ENCODE results near the gene TUBB8B.
"Not testable (repeated sequence)": the region's sequence is repeated elsewhere in the genome, so short reads cannot be mapped to it uniquely, and the experiment has no call there.

TUBB8B gene

DNA sequence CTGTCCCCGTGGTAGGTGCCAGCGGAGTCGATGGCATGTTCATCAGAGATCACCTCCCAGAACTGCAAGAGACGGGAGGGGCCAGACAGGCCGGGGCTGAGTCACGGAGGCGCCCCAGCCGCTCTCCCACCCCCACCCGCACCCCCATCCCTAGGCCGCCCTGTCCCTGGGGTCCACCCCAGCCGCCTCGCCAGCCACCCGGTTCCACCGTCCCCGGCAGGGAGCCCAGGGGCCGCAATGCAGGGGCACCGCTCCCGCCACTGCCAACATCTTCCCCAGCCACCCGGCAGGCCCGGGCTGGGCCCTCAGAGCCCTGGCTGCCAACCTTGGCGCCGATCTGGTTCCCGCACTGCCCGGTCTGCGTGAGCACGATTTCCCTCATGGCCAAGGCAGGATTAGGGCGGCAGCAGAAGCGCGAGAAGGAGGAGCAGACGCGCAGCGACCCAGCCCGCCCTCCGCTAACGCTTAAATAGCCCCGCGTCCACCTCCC is at the start of gene TUBB8B:
TUBB8B (minus strand) TSS at position 440 of the 490 bp plus-strand sequence; CDS start at position 382, 58 bp downstream.
- not testable (repeated sequence) for DNase-seq (ENCODE audit: low spot score)

GRCh38 chr18:97252-97914 is 48.0 kb upstream of the TUBB8B start:
- DNase-seq (ENCODE audit: low spot score): not testable (repeated sequence)

- DNase-seq (ENCODE audit: low spot score): not testable (repeated sequence)
Observed at GRCh38 chr18:96767-97131, 47.3 kb upstream of the TUBB8B start.

DNA sequence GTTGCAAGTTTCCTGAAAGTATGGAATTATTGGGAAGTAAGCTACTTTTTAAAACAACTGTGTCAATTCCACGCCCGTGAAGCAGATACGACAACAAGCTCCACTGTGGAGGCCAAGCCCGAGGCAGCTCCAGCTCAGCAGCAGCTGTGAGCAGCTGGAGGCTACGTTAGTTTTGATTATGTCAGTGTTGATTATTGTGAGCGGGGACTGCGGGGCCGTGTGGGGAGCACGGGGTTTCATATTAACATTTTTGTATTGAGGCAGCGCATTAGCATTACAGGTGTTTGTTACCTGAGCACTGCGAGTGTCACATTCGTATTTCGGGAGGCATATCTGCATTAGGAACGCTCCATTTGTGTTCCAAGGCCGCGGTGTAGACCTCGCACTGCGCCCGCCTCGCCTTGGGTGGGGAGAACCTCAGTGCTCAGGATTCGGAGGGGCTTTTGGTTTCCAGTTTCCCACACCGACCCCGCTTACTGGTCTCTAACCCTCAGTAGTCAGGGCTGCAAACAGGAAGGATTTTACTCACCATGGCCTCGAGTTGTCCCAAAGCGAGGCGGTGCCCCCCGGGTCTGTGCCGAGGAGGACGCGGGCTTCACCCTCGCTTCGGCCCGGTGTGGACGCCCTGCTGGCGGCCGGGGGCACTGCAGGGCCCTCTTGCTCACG is 46.8 kb upstream of the TUBB8B start:
- not testable (repeated sequence) for DNase-seq (ENCODE audit: low spot score)

- not testable (repeated sequence) for DNase-seq (ENCODE audit: low spot score)
Observed at GRCh38 chr18:95580-95979, 46.2 kb upstream of the TUBB8B start.

DNA sequence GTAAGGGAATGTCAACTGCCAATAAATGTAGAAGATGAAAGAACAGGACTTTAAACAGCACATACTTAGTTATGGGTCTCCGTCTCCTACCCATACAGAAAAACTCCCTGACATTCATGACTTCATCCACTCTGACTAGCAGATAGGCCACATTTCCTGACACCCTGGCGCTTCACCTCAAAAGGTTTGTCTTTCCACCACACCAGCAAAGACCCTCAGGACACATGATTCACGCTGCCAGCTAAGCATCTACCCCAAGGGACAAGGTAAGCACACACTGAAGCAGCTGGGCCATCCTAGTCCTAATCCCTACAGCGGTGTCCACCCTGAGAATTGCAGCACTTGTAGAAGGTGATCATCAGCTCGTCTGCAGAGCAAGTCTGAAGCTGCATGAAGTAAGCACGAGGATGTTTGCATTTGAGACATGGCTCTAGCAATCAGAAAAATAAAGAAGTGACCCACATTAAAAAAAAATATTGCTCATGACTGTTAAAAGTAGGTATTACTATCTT is 44.5 kb upstream of the TUBB8B start:
- not testable (repeated sequence) for DNase-seq (ENCODE audit: low spot score)

DNA sequence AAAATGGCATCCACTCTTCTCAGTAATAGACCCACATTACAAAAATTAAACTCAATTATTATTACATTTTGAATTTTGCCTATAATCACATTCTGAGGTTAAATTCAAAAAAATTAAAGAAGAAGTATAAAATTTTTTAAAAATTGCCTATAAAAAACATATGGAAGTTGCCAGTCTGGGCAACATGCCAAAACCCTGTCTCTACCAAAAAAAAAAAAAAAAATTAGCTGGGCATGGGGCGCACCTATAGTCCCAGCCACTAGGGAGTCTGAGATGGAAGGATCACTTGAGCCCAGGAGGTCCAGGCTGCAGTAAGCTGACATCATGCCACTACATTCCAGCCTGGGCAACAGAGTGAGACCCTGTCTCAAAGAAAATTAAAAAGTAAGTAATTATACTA is 42.1 kb upstream of the TUBB8B start:
- DNase-seq (ENCODE audit: low spot score): not testable (repeated sequence)

GRCh38 chr18:90396-91193 is 41.2 kb upstream of the TUBB8B start:
- not testable (repeated sequence) for DNase-seq (ENCODE audit: low spot score)

GRCh38 chr18:89124-89523 is 39.7 kb upstream of the TUBB8B start:
- not testable (repeated sequence) for DNase-seq (ENCODE audit: low spot score)

- not testable (repeated sequence) for DNase-seq (ENCODE audit: low spot score)
Observed at GRCh38 chr18:84801-85200, 35.4 kb upstream of the TUBB8B start.

- DNase-seq (ENCODE audit: low spot score): peak; percentile 6
Observed at GRCh38 chr18:82626-83209, 33.3 kb upstream of the TUBB8B start.

DNA sequence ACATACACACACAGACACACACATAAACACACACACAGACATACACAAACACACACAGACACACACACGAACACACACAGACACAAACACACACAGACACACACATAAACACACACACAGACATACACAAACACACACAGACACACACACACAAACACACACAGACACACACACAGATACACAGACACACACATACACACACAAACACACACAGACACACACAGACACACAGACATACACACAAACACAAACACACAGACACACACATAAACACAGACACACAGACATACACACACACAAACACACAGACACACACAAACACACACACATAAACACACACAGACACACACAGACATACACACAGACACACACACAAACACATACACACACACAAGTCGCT is 31.5 kb upstream of the TUBB8B start:
- DNase-seq (ENCODE audit: low spot score): not testable (repeated sequence)

GRCh38 chr18:80202-80601 is 30.8 kb upstream of the TUBB8B start:
- not testable (repeated sequence) for DNase-seq (ENCODE audit: low spot score)

DNA sequence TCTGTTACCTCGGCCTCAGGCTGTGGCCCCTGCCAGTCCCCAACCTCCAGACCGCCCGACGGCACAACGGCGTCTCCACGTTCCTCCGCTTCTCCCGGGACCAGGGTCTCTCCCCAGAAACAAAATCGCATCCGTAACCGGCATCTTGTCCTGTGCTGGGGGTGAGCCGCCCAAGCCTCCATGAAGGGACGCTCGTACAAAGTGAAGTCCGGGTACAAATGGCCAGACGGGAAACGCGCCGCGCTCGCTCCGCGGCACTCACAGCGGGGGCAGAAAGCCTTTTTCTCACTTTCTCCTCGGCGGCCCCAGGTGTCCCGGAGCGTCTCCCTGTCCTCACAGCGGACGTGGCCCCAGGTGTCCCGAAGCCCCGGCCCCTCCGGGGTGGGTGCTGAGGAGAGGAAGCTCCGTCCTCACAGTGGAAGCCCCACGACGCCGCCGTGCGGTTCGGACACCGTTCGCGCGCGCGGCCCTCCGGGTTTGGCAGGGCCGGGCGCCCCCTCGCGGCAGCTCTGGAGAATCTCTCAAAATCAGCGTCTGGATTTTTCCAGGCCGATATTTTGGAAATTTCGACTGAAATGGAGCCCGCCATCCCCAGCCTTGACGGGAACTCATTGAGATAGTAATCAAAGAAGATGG is 26.2 kb upstream of the TUBB8B start:
- not testable (repeated sequence) for DNase-seq (ENCODE audit: low spot score)

DNA sequence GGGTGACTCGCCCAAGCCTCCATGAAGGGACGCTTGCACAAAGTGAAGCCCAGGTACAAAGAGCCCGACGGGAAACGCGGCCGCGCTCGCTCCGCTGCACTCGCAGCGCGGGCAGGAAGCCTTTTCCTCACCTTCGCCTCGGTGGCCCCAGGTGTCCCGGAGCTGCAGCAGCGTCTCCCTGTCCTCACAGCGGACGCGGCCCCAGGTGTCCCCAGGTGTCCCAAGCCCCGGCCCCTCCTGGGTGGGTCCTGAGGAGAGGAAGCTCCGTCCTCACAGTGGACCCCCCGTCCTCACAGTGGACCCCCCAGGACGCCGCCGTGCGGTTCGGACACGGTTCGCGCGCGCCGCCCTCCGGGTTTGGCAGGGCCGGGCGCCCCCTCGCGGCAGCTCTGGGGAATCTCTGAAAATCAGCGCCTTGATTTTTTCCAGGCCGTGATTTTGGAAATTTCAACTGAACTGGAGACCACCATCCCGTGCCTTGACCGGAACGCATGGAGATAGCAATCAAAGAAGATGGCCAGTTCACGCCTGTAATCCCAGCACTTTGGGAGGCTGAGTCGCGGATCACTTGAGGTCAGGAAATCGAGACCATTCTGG is 23.9 kb upstream of the TUBB8B start:
- DNase-seq (ENCODE audit: low spot score): not testable (repeated sequence)

DNA sequence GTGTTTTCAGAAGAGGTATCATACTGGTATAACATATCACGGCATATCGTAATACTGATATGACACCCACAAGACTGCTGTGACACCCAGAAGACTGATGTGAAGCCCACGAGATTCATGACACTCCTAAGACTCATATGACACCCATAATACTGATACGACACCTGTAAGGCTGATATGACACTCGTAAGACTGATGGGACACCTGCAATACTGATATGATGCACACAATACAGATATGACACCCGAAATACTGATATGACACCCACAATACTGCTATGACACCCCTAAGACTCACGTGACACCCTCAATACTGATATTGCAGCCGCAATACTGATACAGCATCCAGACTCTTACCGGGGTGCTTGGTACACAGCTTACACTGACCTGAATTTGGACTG is 18.3 kb upstream of the TUBB8B start:
- DNase-seq (ENCODE audit: low spot score): not testable (repeated sequence)

- DNase-seq (ENCODE audit: low spot score): not testable (repeated sequence)
Observed at GRCh38 chr18:64279-64678, 14.9 kb upstream of the TUBB8B start.

DNA sequence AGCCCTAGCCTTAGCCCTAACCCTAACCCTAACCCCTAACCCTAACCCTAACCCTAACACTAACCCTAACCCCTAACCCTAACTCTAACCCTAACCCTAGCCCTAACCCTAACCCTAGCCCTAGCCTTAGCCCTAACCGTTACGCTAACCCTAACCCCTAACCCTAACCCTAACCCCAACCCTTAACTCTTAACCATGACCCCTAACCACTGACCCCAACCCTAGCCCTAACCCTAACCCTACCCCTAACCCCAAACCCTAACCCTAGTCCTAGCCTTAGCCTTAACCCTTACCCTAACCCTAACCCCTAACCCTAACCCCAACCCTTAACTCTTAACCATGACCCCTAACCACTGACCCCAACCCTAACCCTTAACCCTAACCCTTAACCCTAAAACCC is 14.2 kb upstream of the TUBB8B start:
- DNase-seq (ENCODE audit: low spot score): not testable (repeated sequence)

DNA sequence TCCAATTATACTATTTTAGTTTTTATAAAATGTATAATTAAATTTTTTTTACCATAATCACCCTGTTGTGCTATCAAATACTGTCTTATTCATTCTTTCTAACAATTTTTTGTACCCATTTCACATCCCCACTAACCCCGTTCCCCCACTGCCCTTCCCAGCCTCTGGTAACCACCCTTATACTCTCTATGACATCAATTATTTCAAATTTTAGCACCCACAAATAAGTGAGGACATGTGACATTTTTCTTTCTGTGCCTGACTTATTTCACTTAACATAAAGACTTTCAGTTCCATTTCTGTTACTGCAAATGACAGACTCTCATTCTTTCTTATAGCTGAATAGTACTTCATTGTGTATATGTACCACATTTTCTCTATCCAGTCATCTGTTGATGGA is 5.0 kb upstream of the TUBB8B start:
- not testable (repeated sequence) for DNase-seq (ENCODE audit: low spot score)

DNA sequence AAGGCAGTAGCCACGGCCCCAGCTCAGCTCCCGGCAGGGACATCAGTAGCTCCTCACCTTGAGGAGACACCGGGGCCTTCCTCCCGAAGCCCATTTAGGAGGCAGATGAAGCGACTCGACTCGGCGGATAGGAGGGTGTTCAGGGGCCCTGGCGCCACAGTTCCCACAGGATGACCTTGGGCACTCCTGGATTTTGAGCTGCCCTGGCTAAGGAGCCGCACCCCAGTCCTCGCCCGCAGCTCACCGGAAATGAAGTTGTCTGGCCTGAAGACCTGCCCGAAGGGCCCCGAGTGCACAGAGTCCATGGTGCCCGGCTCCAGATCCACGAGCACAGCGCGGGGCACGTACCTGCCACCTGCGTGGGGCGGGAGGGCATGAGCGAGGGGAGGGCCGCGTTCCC is 719 bp downstream of the TUBB8B start:
- DNase-seq (ENCODE audit: low spot score): not testable (repeated sequence)

DNA sequence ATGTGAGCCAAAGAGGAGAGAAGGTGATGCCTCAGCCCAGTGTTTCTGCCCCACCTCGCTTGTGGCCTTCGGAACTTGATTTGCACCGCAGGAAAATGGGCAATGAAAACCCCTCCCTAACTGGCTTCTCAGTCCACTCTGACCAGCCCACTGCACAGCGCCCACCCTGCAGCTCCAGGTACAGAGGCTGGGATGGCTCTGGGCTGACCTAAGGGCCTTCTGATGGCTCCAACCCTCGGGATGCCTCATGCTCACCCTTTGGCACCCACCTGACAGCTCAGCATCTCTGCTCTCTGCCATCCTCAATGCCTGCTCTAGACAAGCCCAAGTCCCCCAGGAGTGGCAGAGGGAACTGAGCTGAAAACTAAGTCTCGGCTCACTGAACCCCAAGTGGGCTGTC is 36.2 kb downstream of the TUBB8B start:
- not testable (repeated sequence) for DNase-seq (ENCODE audit: low spot score)

All from HuH-7.5 (cell line).